Suprapubic skin (tissue), 3 donors: ENCODE measurements around the gene ZNF598.

Experiments
- CTCF ChIP-seq, 2 donors: fragments of 200-600 bp in 1 of 2; fragments of 450-650 bp in 1 of 2; sonication (generic) in 1 of 2; IDR thresholded peaks; one replicate each; pipeline ENCODE4 v1.5.1; 2016 to 2019; ENCODE audit warnings: antibody characterized with exemption in 2 of 2, mild to moderate bottlenecking in 1 of 2, moderate library complexity in 1 of 2
- EP300 ChIP-seq: sonication (generic); formaldehyde crosslinking; IDR thresholded peaks from one replicate; pipeline ENCODE4 v1.6.1; 2017; ENCODE audit warnings: antibody characterized with exemption

DNA sequence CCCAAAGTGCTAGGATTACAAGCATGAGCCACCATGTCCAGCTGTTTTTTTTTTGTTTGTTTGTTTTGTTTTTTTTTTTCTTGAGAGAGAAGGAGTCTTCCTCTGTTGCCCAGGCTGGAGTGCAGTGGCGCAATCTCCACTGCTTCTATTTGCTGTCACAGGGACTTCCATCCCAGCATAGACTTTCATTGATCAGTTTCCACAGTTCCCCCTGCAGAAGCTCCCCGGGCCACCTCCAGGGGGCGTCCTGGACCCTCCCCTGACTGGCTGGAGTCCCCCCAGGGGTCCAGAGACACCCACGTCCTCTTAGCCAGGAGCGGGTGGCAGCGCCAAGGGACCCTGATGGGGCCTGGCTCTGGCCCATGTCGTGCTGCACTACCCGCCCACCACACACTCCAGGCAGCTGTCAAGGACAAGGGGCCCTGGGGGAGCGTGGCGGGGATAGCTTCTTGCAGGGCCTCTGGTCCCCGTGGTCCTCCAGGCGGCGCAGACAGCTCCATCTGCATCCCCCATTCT is 6.8 kb upstream of the ZNF598 start:
- no peak for TF ChIP-seq EP300
- no peak for TF ChIP-seq CTCF (IDR thresholded peaks at IDR 0.05)
